Right cardiac atrium (tissue), 5 donors: Measurements from ENCODE around the gene CHM. TPM values are rescaled to one million over a fixed set of nuclear protein-coding genes. Genes with fewer than 3 reads are reported as not detected.

Experiments used
- ATAC-seq, 2 donors: fragments of 200-7000 bp; cut with Tn5 transposase; one replicate each; pipeline versions ENCODE4 v1.8.0 to v1.9.1; 2020; ENCODE audit warnings: moderate library complexity in 2 of 2, mild to moderate bottlenecking in 1 of 2
- DNase-seq, 3 donors: peaks; one replicate each; pipeline ENCODE4 v3.0.0-alpha.2; 2020
- H3K27ac ChIP-seq: one replicate; pipeline ENCODE4 v1.5.1; 2013; ENCODE audit warnings: mild to moderate bottlenecking, low read length, control low read depth, moderate library complexity
- H3K27me3 ChIP-seq: one replicate; pipeline ENCODE4 v1.6.1; 2013; ENCODE audit not compliant: control insufficient read depth, insufficient read depth
- H3K4me1 ChIP-seq: one replicate; pipeline ENCODE4 v1.6.1; 2013; ENCODE audit warnings: low read length; ENCODE audit not compliant: control insufficient read depth, insufficient read depth
- H3K4me3 ChIP-seq: one replicate; pipeline ENCODE4 v1.5.1; 2013; ENCODE audit warnings: low read length, control low read depth
- H3K9me3 ChIP-seq: one replicate; pipeline ENCODE4 v1.6.1; 2013; ENCODE audit warnings: low read length; ENCODE audit not compliant: control insufficient read depth
- WGBS: extraction: QIAGEN DNeasy Blood & Tissue Kit; methylation state at CpG from one replicate; pipeline ENCODE4 v1.1.7; 2013; 5-methylcytosine and 5-hydroxymethylcytosine counted together
- intact Hi-C, 4 donors: fragments of 100-400 bp; cut with DNase I; formaldehyde crosslinking; loops; one replicate each; pipeline versions ENCODE4 v1.11.0 to v1.14.0; 2022 to 2023
- microRNA-seq, 2 donors: library from miRNA; unstranded; fragments of <30 nt; microRNA quantifications; one replicate each; pipeline ENCODE4 v1.2.0, GENCODE V29; 2020 to 2021
- polyA plus RNA-seq: library from polyadenylated mRNA; stranded (reverse); fragments of 200-250 nt; gene quantifications from one replicate; pipeline ENCODE4 v1.2.3, GENCODE V29; 2013
- total RNA-seq, 4 donors: library from RNA; stranded (reverse); fragmentation: NEBNext Ultra II Directional; extraction: Animal tissue kit (Norgen Biotek cat#: 25700); gene quantifications; one replicate each; pipeline ENCODE4 v1.2.1, GENCODE V29; 2021
- donor health status: healthy with polysubstance abuse.
- donor health status: DM: no; HTN: yes; CAD: no.
- donor health status: DM: no; HTN: no; CAD: no.
- donor health status: DM: no; HTN: yes; CAD: no; lungs with severe emphysema.
- donor health status: DM: yes; HTN: yes; CAD: no.

Gene CHM
- total and polyA plus RNA-seq, 5 donors = 7.1 to 15.6 (median 14.3) TPM

DNA sequence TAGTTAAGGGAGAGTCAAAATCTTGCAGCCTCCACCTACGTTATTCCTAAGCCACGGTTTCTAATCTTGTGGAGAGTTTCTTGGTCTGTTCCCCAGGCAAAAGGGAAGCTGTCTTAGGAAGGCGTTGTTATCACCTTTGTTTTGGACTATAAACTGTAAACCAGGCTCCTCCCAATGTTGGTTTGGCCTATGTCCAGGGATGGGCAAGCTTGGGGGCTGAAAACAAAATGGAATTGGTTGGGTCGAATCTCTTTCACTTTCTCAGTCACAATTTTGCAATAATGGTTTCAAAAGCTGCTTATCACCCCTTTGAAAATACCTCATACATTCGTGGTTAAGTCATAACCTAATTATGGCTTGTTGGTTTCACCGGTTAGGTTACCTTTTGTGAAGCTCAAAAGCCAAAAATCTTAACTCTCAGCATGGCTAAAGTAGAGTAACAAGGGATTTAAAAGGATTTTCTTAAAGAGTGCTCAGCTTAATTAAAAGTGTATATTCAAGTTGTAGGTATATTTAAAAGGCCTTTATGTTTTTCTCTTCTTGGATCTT, 232.1 kb downstream of the CHM start:
- Histone ChIP-seq H3K27me3 (no peaks in the 10 kb centered on the region), H3K4me3 (no peak overlapping the region), H3K27ac (no peak overlapping the region), H3K9me3 (no peaks in the 10 kb centered on the region), H3K4me1 (no peaks in the 10 kb centered on the region)
- ATAC-seq (no peak), DNase-seq (no peak)
- intact Hi-C loops = no loop called here
- 66% methylated on average over 6 of the region's 6 CpGs for WGBS

Small RNAs within 50 kb of the gene (microRNA-seq; reads per million reads assigned to microRNA genes)
- gene MIR1321 (0 reads per million in 2 donors), gene MIR361 (2,550 to 3,638 reads per million in 2 donors)

Other genes starting within 250 kb of the CHM start
- gene DACH2, start 100.9 kb upstream of the CHM start, total RNA-seq = under 1 TPM; 0.19 to 0.49 (median 0.27) TPM
- 0.07 TPM for gene DACH2, start 100.9 kb upstream of the CHM start, polyA plus RNA-seq